Sigmoid colon (tissue), 7 donors: ENCODE measurements around the gene ACLY. TPM values are rescaled to one million over a fixed set of nuclear protein-coding genes. Genes with fewer than 3 reads are reported as not detected.
"Not testable (repeated sequence)": the region's sequence is repeated elsewhere in the genome, so short reads cannot be mapped to it uniquely, and the experiment has no call there.

Experiments
- DNase-seq: peaks from one replicate; pipeline ENCODE4 v3.0.0-alpha.2; 2019
- H3K27ac ChIP-seq, 4 donors: fragments of 200-600 bp; sonication (generic); one replicate each; pipeline ENCODE4 v1.5.1; 2016 to 2019; ENCODE audit warnings: mild to moderate bottlenecking in 1 of 4
- H3K27me3 ChIP-seq, 3 donors: fragments of 200-600 bp; sonication (generic); one replicate each; pipeline ENCODE4 v1.5.1; 2019; ENCODE audit warnings: mild to moderate bottlenecking in 1 of 3
- H3K36me3 ChIP-seq, 4 donors: fragments of 200-600 bp; sonication (generic); one replicate each; pipeline ENCODE4 v1.5.1; 2016 to 2019
- H3K4me1 ChIP-seq, 4 donors: fragments of 200-600 bp; sonication (generic); one replicate each; pipeline ENCODE4 v1.5.1; 2017 to 2019
- H3K4me3 ChIP-seq, 4 donors: fragments of 200-600 bp; sonication (generic); one replicate each; pipeline ENCODE4 v1.5.1; 2017 to 2019; ENCODE audit warnings: mild to moderate bottlenecking in 2 of 4, moderate library complexity in 1 of 4
- H3K9me3 ChIP-seq, 4 donors: fragments of 200-600 bp in 3 of 4; sonication (generic) in 3 of 4; one replicate each; pipeline versions ENCODE4 v1.5.1 to v1.6.1; 2013 to 2019
- CTCF ChIP-seq, 4 experiments: fragments of 450-650 bp in 3 of 4; fragments of 200-600 bp in 1 of 4; IDR thresholded peaks; one replicate each; pipeline ENCODE4 v1.5.1; 2016 to 2019; ENCODE audit warnings: antibody characterized with exemption in 4 of 4, mild to moderate bottlenecking in 3 of 4, moderate library complexity in 2 of 4
- EP300 ChIP-seq, 4 donors: sonication (generic); formaldehyde crosslinking; IDR thresholded peaks; one replicate each; pipeline ENCODE4 v1.6.1; 2017; ENCODE audit warnings: antibody characterized with exemption in 4 of 4
- POLR2A ChIP-seq, 2 donors: fragments of 450-650 bp; IDR thresholded peaks; one replicate each; pipeline ENCODE4 v1.6.1; 2016; ENCODE audit warnings: antibody characterized with exemption in 2 of 2, mild to moderate bottlenecking in 2 of 2, moderate library complexity in 2 of 2
- POLR2AphosphoS5 ChIP-seq, 4 donors: sonication (generic); formaldehyde crosslinking; IDR thresholded peaks; one replicate each; pipeline ENCODE4 v1.6.1; 2017; ENCODE audit warnings: antibody characterized with exemption in 4 of 4
- WGBS, 2 donors: extraction: QIAGEN DNeasy Blood & Tissue Kit; methylation state at CpG; one replicate each; pipeline ENCODE4 v1.1.7; 2013; 5-methylcytosine and 5-hydroxymethylcytosine counted together
- intact Hi-C: fragments of 100-400 bp; cut with DNase I; formaldehyde crosslinking; loops from one replicate; pipeline ENCODE4 v1.15.1; 2023
- polyA plus RNA-seq, 3 donors: library from polyadenylated mRNA; stranded (reverse); fragments of 200-250 nt; gene quantifications; one replicate each; pipeline ENCODE4 v1.2.3, GENCODE V29; 2013
- total RNA-seq, 4 donors: library from RNA; depleted of rRNA; stranded (reverse); fragments of >200 nt; gene quantifications; one replicate each; pipeline ENCODE4 v1.1.0, GENCODE V29; 2016
- donor health status: healthy with polysubstance abuse.
- donor health status: Bipolar disorder and iron deficiency.
- donor health status: healthy.

The ACLY gene
- total and polyA plus RNA-seq, 7 donors: 27.0 to 56.2 (median 41.0) TPM

- H3K27ac ChIP-seq: no peak overlapping the region
- H3K9me3 ChIP-seq: no peaks in the 10 kb centered on the region
- intact Hi-C loops: no loop called here
- no peak for TF ChIP-seq POLR2A (IDR thresholded peaks at IDR 0.05)
- no peak for TF ChIP-seq POLR2AphosphoS5 (IDR thresholded peaks at IDR 0.05)
- TF ChIP-seq EP300 (IDR thresholded peaks at IDR 0.05): no peak
- TF ChIP-seq CTCF (IDR thresholded peaks at IDR 0.05): no peak
- H3K4me3 ChIP-seq: no peak overlapping the region
- 89 to 93% methylated on average over 6 of the region's 6 CpGs for WGBS, 2 donors
- H3K27me3 ChIP-seq: no peaks in the 10 kb centered on the region
- H3K4me1 ChIP-seq: no peaks in the 10 kb centered on the region
- DNase-seq: no peak
- H3K36me3 ChIP-seq: peaks cover 20 to 90% (median 64%) of the 10 kb centered on the region in 4 donors
Measured at GRCh38 chr17:41882756-41883155, 36.0 kb downstream of the ACLY start.

- TF ChIP-seq CTCF (IDR thresholded peaks at IDR 0.05) (no peak), POLR2A (IDR thresholded peaks at IDR 0.05) (no peak), POLR2AphosphoS5 (IDR thresholded peaks at IDR 0.05) (no peak), EP300 (IDR thresholded peaks at IDR 0.05) (no peak)
- intact Hi-C loops: no loop called here
- Histone ChIP-seq H3K27ac (no peak overlapping the region), H3K27me3 (no peaks in the 10 kb centered on the region), H3K9me3 (no peaks in the 10 kb centered on the region), H3K4me1 (no peaks in the 10 kb centered on the region), H3K36me3 (peaks cover 9 to 77% (median 42%) of the 10 kb centered on the region in 4 donors), H3K4me3 (no peak overlapping the region)
- no peak for DNase-seq
- WGBS, 2 donors: 89 to 93% methylated on average over 4 of the region's 4 CpGs
Measured at GRCh38 chr17:41880130-41880529, 38.6 kb downstream of the ACLY start.

- H3K9me3 ChIP-seq, H3K4me3 ChIP-seq, H3K4me1 ChIP-seq, H3K27me3 ChIP-seq, intact Hi-C loops, H3K27ac ChIP-seq, DNase-seq: not testable (repeated sequence)
- whole genome bisulfite sequencing, 2 donors: 97 to 99% methylated on average over 9 of the region's 9 CpGs
- peaks cover 23 to 81% (median 29%) of the 10 kb centered on the region in 4 donors for H3K36me3 ChIP-seq
Measured at GRCh38 chr17:41874293-41874670, 44.5 kb downstream of the ACLY start.

GRCh38 chr17:41873559-41874292 lies 45.0 kb downstream of the ACLY start:
- intact Hi-C loops: no loop called here
- DNase-seq: no peak
- WGBS, 2 donors: 97 to 98% methylated on average over 10 of the region's 10 CpGs

GRCh38 chr17:41871789-41872188 lies 47.0 kb downstream of the ACLY start:
- Histone ChIP-seq H3K4me3 (no peak overlapping the region), H3K36me3 (peaks cover 5 to 83% (median 20%) of the 10 kb centered on the region in 4 donors), H3K9me3 (no peaks in the 10 kb centered on the region), H3K4me1 (no peaks in the 10 kb centered on the region), H3K27me3 (no peaks in the 10 kb centered on the region), H3K27ac (no peak overlapping the region)
- no peak for TF ChIP-seq POLR2AphosphoS5 (IDR thresholded peaks at IDR 0.05)
- TF ChIP-seq POLR2A (IDR thresholded peaks at IDR 0.05): no peak
- TF ChIP-seq CTCF (IDR thresholded peaks at IDR 0.05): no peak
- no peak for TF ChIP-seq EP300 (IDR thresholded peaks at IDR 0.05)
- no peak for DNase-seq
- intact Hi-C loops: no loop called here
- 95 to 97% methylated on average over 10 of the region's 10 CpGs for WGBS, 2 donors

More at GRCh38 chr17:41873559-41874292, 45.0 kb downstream of the ACLY start:
- Histone ChIP-seq H3K4me1 (no peaks in the 10 kb centered on the region), H3K9me3 (no peaks in the 10 kb centered on the region), H3K4me3 (no peak overlapping the region), H3K27ac (no peak overlapping the region), H3K36me3 (peaks cover 21 to 85% (median 27%) of the 10 kb centered on the region in 4 donors), H3K27me3 (no peaks in the 10 kb centered on the region)
- TF ChIP-seq POLR2AphosphoS5 (IDR thresholded peaks at IDR 0.05) (no peak), CTCF (IDR thresholded peaks at IDR 0.05) (no peak), POLR2A (IDR thresholded peaks at IDR 0.05) (no peak), EP300 (IDR thresholded peaks at IDR 0.05) (no peak)
